ENCODE data around the gene CTDSPL. TPM values are rescaled to one million over a fixed set of nuclear protein-coding genes. Genes with fewer than 3 reads are reported as not detected.
"Not testable (repeated sequence)": the region's sequence is repeated elsewhere in the genome, so short reads cannot be mapped to it uniquely, and the experiment has no call there.

CTDSPL gene
- total RNA-seq, 1 experiment from 2014 or later: 16.6 TPM

DNA sequence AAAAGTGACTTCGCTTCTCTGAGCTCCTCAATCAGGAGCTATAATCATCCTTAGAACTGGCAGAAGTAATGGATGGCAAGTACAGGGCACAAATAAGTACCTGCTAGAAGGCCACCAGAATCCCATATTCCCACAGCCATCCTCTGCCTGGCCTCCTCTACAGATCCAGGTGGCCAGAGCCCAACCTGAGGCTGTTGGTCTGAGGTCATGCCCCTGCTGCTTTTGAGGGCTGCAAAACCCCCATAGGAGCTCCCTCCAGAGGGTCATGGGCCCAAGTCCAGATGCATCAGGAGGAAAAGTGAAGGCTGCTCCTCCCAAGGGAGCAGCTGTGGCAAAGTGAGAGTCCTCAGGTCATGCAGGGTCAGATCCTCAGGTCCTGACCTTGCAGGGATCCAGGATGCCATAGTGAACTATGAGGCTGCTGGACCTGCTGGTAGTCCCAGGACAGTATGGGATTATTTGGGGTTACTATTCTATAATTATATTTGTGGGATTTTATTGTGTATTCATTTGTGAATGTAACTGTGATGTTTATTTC is 170.7 kb downstream of the CTDSPL start:
- no peak overlapping the region for H3K4me3 ChIP-seq (ENCODE audit: low read depth in 2 of 2, low read length in 2 of 2)
- ChIA-PET POLR2A (no interaction called here), CTCF (no interaction called here)
- H3K4me1 ChIP-seq (ENCODE audit: control insufficient read depth, insufficient read depth, low read length): no peaks in the 10 kb centered on the region; the same call in 1 of the 2 replicates
- ATAC-seq (no peak), DNase-seq (ENCODE audit: low read depth, low spot score) (no peak)
- no peaks in the 10 kb centered on the region for H3K27me3 ChIP-seq (ENCODE audit: control insufficient read depth, insufficient read depth, low read length)
- H3K36me3 ChIP-seq (ENCODE audit: control insufficient read depth, insufficient read depth, low read length): no peaks in the 10 kb centered on the region
- H3K9me3 ChIP-seq (ENCODE audit: control insufficient read depth, insufficient read depth, low read depth, low read length): no peaks in the 10 kb centered on the region
- no peak overlapping the region for H3K27ac ChIP-seq (ENCODE audit: low read length)
- TF ChIP-seq, protein P1, sequence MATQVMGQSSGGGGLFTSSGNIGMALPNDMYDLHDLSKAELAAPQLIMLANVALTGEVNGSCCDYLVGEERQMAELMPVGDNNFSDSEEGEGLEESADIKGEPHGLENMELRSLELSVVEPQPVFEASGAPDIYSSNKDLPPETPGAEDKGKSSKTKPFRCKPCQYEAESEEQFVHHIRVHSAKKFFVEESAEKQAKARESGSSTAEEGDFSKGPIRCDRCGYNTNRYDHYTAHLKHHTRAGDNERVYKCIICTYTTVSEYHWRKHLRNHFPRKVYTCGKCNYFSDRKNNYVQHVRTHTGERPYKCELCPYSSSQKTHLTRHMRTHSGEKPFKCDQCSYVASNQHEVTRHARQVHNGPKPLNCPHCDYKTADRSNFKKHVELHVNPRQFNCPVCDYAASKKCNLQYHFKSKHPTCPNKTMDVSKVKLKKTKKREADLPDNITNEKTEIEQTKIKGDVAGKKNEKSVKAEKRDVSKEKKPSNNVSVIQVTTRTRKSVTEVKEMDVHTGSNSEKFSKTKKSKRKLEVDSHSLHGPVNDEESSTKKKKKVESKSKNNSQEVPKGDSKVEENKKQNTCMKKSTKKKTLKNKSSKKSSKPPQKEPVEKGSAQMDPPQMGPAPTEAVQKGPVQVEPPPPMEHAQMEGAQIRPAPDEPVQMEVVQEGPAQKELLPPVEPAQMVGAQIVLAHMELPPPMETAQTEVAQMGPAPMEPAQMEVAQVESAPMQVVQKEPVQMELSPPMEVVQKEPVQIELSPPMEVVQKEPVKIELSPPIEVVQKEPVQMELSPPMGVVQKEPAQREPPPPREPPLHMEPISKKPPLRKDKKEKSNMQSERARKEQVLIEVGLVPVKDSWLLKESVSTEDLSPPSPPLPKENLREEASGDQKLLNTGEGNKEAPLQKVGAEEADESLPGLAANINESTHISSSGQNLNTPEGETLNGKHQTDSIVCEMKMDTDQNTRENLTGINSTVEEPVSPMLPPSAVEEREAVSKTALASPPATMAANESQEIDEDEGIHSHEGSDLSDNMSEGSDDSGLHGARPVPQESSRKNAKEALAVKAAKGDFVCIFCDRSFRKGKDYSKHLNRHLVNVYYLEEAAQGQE (IDR thresholded peaks at IDR 0.05; ENCODE audit: insufficient read depth in 1 of 2, low read depth in 2 of 2, low read length in 1 of 2): no peak
- TF ChIP-seq TCF7L2 (IDR thresholded peaks at IDR 0.05; ENCODE audit: low read depth, low read length): no peak
- TF ChIP-seq SIN3A (IDR thresholded peaks at IDR 0.05; ENCODE audit: borderline replicate concordance, insufficient read depth, low read depth, low read length): no peak
- TF ChIP-seq, protein P2, sequence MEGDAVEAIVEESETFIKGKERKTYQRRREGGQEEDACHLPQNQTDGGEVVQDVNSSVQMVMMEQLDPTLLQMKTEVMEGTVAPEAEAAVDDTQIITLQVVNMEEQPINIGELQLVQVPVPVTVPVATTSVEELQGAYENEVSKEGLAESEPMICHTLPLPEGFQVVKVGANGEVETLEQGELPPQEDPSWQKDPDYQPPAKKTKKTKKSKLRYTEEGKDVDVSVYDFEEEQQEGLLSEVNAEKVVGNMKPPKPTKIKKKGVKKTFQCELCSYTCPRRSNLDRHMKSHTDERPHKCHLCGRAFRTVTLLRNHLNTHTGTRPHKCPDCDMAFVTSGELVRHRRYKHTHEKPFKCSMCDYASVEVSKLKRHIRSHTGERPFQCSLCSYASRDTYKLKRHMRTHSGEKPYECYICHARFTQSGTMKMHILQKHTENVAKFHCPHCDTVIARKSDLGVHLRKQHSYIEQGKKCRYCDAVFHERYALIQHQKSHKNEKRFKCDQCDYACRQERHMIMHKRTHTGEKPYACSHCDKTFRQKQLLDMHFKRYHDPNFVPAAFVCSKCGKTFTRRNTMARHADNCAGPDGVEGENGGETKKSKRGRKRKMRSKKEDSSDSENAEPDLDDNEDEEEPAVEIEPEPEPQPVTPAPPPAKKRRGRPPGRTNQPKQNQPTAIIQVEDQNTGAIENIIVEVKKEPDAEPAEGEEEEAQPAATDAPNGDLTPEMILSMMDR (IDR thresholded peaks at IDR 0.05): no peak
- TF ChIP-seq POLR2AphosphoS5 (IDR thresholded peaks at IDR 0.05; ENCODE audit: low read depth, low read length): no peak
- intact Hi-C loops (cut with micrococcal nuclease; ENCODE audit: unreplicated experiment): no loop called here
- no TSS peak for BruUV-seq (replicated peaks)
- in situ Hi-C loops (cut with HindIII; ENCODE audit: low pct_unique_long_range_greater_than_20kb, low sequenced_read_pairs): no loop called here

DNA sequence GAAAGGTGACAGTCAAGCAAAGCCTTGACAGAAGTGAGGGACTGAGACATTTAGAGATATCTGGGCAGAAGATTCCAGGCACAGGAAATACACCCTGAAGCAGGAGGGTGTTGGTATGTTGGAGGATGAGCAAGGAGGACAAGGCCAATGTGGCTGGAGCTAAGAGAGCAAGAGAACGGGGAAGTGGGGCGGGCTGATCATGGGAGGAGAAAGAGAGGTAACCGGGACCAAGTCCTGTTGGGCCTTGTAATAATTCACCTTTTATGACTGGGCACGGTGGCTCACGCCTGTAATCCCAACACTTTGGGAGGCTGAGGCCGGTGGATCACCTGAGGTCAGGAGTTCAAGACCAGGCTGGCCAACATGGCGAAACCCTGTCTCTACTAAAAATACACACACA is 171.9 kb downstream of the CTDSPL start:
- DNase-seq (ENCODE audit: low read depth, low spot score); H3K9me3 ChIP-seq (ENCODE audit: control insufficient read depth, insufficient read depth, low read depth, low read length); H3K4me1 ChIP-seq (ENCODE audit: control insufficient read depth, insufficient read depth, low read length); BruUV-seq (replicated peaks); in situ Hi-C loops (cut with HindIII; ENCODE audit: low pct_unique_long_range_greater_than_20kb, low sequenced_read_pairs); H3K36me3 ChIP-seq (ENCODE audit: control insufficient read depth, insufficient read depth, low read length); intact Hi-C loops (cut with micrococcal nuclease; ENCODE audit: unreplicated experiment); H3K27me3 ChIP-seq (ENCODE audit: control insufficient read depth, insufficient read depth, low read length); POLR2A ChIA-PET; H3K27ac ChIP-seq (ENCODE audit: low read length); H3K4me3 ChIP-seq (ENCODE audit: low read depth in 2 of 2, low read length in 2 of 2); ATAC-seq: not testable (repeated sequence)
- CTCF ChIA-PET: interaction anchor here (0.5 to 0.6 kb wide), 2 partner anchors 61 to 264 kb away, joined by 3 to 6 read pairs; no protein-coding TSS in a partner anchor

Small RNA genes lying within 50 kb of the gene (microRNA-seq; reads per million reads assigned to microRNA genes)
- gene MIR26A1 (ENCODE audit: unreplicated experiment): 6.4 reads per million, percentile 19 among the genes with 10 or more reads in this experiment

Other genes starting within 250 kb of the CTDSPL start
- gene VILL, start 128.9 kb downstream of the CTDSPL start, total RNA-seq (2021; ENCODE audit: unreplicated experiment): 5.7 TPM
- 1.8 TPM for gene PLCD1, start 167.8 kb downstream of the CTDSPL start, total RNA-seq (2021; ENCODE audit: unreplicated experiment)
- gene DLEC1, start 177.3 kb downstream of the CTDSPL start, total RNA-seq (2021; ENCODE audit: unreplicated experiment): not detected